ENCODE data around the gene TEX52. TPM values are rescaled to one million over a fixed set of nuclear protein-coding genes. Genes with fewer than 3 reads are reported as not detected.

TEX52 gene
- total and polyA plus RNA-seq, 10 of the 15 experiments (the other 5 are each of a cell fraction or from before 2014, with no cell fraction given), result 0.23 TPM; not detected in 9

GRCh38 chr12:2856051-2856450 is 788 bp downstream of the TEX52 start:
- H3K9me3 ChIP-seq (replicated peaks; ENCODE audit: control insufficient read depth, insufficient read depth, low read length), result no peaks in the 10 kb centered on the region
- no peak overlapping the region for H3K27ac ChIP-seq (ENCODE audit: control insufficient read depth, insufficient read depth)
- WGBS (ENCODE audit: insufficient coverage, insufficient replicate concordance, low lambda C conversion rate, missing lambda C conversion rate), result 93% methylated on average over 3 of the region's 3 CpGs
- FAIRE-seq, result no peak
- RAD21 ChIA-PET (ENCODE audit: unreplicated experiment), result no interaction called here
- H3K36me3 ChIP-seq (ENCODE audit: control insufficient read depth in 2 of 2, insufficient read depth in 2 of 2, low read length in 1 of 2), result peaks cover 11% of the 10 kb centered on the region in 2 experiments; a peak in 3 of 4 replicates
- CTCF ChIA-PET, result interaction anchor here (0.6 to 3.0 kb wide), 2 partner anchors 88 to 1500 kb away, joined by 3 to 24 read pairs; no protein-coding TSS in a partner anchor
- no peak for ATAC-seq
- BruUV-seq (replicated peaks), result no TSS peak
- H3K9ac ChIP-seq (ENCODE audit: control insufficient read depth, insufficient read depth, low read length), result no peak overlapping the region
- POLR2A ChIA-PET, result no interaction called here
- H3K4me3 ChIP-seq, result no peak overlapping the region
- no peaks in the 10 kb centered on the region for H3K4me1 ChIP-seq (ENCODE audit: control insufficient read depth, insufficient read depth, low read length)
- DNase-seq (ENCODE audit: low read depth, low spot score), result no peak
- no peaks in the 10 kb centered on the region for H3K27me3 ChIP-seq (replicated peaks in 1 of 2; ENCODE audit: control insufficient read depth in 2 of 2, insufficient read depth in 2 of 2, low read length in 1 of 2)
- in situ Hi-C loops (cut with MboI) (no loop called here), intact Hi-C loops (cut with micrococcal nuclease; ENCODE audit: unreplicated experiment) (no loop called here)
- H3K79me2 ChIP-seq (ENCODE audit: control insufficient read depth, insufficient read depth, low read length), result no peaks in the 10 kb centered on the region
- H3K4me2 ChIP-seq (ENCODE audit: control insufficient read depth, insufficient read depth), result no peak overlapping the region
- no peaks in the 10 kb centered on the region for H4K20me1 ChIP-seq (ENCODE audit: control insufficient read depth, insufficient read depth)
- SMC1A ChIA-PET (ENCODE audit: uncharacterized antibody, unreplicated experiment), result no interaction called here
- no peak overlapping the region for H2AFZ ChIP-seq (ENCODE audit: control insufficient read depth, low read depth, low read length)
- TF ChIP-seq ZNF24 (IDR thresholded peaks at IDR 0.05) (no peak), YY1 (IDR thresholded peaks at IDR 0.05; ENCODE audit: low read depth, low read length) (no peak), CREM (IDR thresholded peaks at IDR 0.05; ENCODE audit: low read depth) (no peak), E2F4 (IDR thresholded peaks at IDR 0.05; ENCODE audit: low read depth, low read length) (no peak), JUNB (IDR thresholded peaks at IDR 0.05) (no peak), CEBPZ (IDR thresholded peaks at IDR 0.05; ENCODE audit: low read depth, low read length) (no peak), IRF4 (IDR thresholded peaks at IDR 0.05; ENCODE audit: low read depth, low read length) (no peak), CEBPB (IDR thresholded peaks at IDR 0.05; ENCODE audit: borderline replicate concordance in 1 of 2, low read depth in 2 of 2, low read length in 2 of 2) (no peak), REST (IDR thresholded peaks at IDR 0.05; ENCODE audit: low read depth, low read length) (no peak), YBX1 (IDR thresholded peaks at IDR 0.05) (no peak), PBX3 (IDR thresholded peaks at IDR 0.05; ENCODE audit: insufficient replicate concordance, low read depth, low read length) (no peak), ELK1 (IDR thresholded peaks at IDR 0.05; ENCODE audit: low read depth, low read length) (no peak), BMI1 (IDR thresholded peaks at IDR 0.05; ENCODE audit: borderline replicate concordance) (no peak)
